NCI-H128 (cell line): ENCODE measurements around the gene TBC1D24.
"Not testable (repeated sequence)": the region's sequence is repeated elsewhere in the genome, so short reads cannot be mapped to it uniquely, and the experiment has no call there.

Experiments used
- DNase-seq: peaks from one replicate; lab custom pipeline; 2025; ENCODE audit not compliant: unreplicated experiment; lab: John Stamatoyannopoulos, UW

Gene TBC1D24

GRCh38 chr16:2468725-2469398 lies 6.1 kb upstream of the TBC1D24 start:
- peak; percentile 58 for DNase-seq

GRCh38 chr16:2469399-2470233 lies 5.3 kb upstream of the TBC1D24 start:
- DNase-seq, result no peak

DNA sequence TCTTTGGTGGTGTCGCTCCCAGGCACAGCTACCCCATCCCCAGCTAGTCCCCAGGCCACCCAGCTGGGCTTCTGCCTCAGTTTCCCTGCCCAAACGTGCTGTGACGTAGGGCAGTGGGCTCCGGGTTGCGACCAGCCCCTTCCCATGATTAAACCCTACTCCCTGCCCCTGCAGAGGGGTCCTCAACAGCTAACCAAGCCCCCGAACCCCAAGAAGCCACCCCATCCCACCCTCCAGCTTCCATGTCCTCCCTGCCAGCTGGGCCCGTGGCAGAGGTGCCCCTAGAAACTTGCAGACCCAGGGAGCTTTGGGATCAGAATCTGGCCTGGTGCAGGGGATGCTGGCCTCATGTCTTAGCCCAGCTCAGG lies 4.7 kb upstream of the TBC1D24 start:
- no peak for DNase-seq

- no peak for DNase-seq
Measured at GRCh38 chr16:2470603-2471015, 4.3 kb upstream of the TBC1D24 start.

DNA sequence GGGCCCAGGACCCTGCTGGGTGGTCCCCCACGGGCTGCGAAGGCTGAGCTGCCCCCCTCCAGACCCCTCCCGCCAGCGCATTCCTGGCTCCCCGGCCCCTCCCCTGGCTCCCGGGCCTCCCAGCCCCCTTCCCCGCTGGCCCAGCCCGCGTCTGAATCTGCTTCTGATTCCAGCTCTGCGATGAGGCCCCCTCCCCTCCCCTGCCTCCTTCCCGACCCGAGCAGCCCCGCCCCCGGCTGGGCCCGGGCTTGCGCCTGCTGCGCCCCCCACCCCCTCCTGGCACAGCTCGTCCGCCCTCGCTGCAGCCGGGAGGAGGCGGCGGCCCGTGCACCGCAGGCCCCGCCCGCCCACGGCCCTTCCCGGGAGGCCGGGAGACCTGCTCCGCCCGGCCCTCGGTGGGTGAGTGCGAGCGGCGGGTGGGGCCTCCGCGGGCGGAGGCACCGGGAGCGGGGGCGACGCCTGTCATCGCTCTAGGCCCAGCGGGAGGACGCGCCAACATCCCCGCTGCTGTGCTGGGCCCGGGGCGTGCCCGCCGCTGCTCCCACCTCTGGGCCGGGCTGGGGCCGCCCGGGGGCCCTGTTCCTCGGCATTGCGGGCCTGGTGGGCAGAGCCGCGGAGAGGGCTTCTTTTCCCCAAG lies 3.8 kb upstream of the TBC1D24 start, which contains the start of gene NTN3:
Gene NTN3, plus strand, starts transcription at position 282 of the 637 bp plus-strand sequence. CDS start 405 bp downstream, outside the sequence.
- no peak for DNase-seq

DNA sequence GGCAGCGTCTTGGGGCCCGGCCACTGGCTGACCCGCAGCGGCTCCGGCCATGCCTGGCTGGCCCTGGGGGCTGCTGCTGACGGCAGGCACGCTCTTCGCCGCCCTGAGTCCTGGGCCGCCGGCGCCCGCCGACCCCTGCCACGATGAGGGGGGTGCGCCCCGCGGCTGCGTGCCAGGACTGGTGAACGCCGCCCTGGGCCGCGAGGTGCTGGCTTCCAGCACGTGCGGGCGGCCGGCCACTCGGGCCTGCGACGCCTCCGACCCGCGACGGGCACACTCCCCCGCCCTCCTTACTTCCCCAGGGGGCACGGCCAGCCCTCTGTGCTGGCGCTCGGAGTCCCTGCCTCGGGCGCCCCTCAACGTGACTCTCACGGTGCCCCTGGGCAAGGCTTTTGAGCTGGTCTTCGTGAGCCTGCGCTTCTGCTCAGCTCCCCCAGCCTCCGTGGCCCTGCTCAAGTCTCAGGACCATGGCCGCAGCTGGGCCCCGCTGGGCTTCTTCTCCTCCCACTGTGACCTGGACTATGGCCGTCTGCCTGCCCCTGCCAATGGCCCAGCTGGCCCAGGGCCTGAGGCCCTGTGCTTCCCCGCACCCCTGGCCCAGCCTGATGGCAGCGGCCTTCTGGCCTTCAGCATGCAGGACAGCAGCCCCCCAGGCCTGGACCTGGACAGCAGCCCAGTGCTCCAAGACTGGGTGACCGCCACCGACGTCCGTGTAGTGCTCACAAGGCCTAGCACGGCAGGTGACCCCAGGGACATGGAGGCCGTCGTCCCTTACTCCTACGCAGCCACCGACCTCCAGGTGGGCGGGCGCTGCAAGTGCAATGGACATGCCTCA lies 3.1 kb upstream of the TBC1D24 start:
- DNase-seq, result no peak

- no peak for DNase-seq
Measured at GRCh38 chr16:2472488-2472864, 2.5 kb upstream of the TBC1D24 start.

GRCh38 chr16:2472885-2473445 lies 2.0 kb upstream of the TBC1D24 start:
- DNase-seq, result no peak

DNA sequence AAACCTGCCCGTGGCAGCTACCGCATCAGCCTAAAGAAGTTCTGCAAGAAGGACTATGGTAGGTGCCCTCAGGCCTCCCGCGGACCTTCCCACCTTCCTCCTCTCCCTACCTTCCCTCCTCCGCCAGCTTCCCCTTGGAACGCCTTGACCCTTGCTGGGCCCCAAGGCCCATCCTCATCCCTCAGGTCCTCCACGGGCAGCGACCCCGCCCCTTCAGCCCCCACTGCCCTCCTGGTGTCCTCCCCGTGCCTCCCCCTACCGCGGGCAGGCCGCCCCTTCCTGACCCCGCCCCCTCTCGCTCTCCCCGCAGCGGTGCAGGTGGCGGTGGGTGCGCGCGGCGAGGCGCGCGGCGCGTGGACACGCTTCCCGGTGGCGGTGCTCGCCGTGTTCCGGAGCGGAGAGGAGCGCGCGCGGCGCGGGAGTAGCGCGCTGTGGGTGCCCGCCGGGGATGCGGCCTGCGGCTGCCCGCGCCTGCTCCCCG lies 1.4 kb upstream of the TBC1D24 start:
- no peak for DNase-seq

GRCh38 chr16:2473999-2474876 lies 689 bp upstream of the TBC1D24 start:
- no peak for DNase-seq

- DNase-seq, result no peak
Measured at GRCh38 chr16:2475413-2476344, 752 bp downstream of the TBC1D24 start.

- DNase-seq, result no peak
Measured at GRCh38 chr16:2476345-2476720, 1.4 kb downstream of the TBC1D24 start.

- no peak for DNase-seq
Measured at GRCh38 chr16:2476741-2477140, 1.8 kb downstream of the TBC1D24 start.

DNA sequence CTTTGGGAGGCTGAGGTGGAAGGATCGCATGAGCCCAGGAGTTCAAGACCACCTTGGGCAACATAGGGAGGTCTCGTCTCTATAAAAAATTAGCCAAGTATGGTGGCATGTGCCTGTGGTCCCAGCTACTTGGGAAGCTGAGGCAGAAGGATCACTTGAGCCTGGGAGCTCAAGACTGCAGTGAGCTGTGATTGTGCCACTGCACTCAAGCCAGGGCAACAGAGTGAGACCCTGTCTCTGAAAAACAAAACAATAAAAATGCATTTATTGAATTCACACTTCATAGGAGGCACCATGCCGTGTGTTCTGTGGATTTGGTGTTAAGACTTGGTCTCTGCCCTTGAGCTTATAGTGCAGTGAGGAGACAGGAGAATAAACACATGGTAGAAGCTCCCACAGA lies 2.4 kb downstream of the TBC1D24 start:
- DNase-seq, result no peak

GRCh38 chr16:2478279-2478678 lies 3.4 kb downstream of the TBC1D24 start:
- DNase-seq, result no peak

GRCh38 chr16:2479996-2480395 lies 5.1 kb downstream of the TBC1D24 start:
- not testable (repeated sequence) for DNase-seq

DNA sequence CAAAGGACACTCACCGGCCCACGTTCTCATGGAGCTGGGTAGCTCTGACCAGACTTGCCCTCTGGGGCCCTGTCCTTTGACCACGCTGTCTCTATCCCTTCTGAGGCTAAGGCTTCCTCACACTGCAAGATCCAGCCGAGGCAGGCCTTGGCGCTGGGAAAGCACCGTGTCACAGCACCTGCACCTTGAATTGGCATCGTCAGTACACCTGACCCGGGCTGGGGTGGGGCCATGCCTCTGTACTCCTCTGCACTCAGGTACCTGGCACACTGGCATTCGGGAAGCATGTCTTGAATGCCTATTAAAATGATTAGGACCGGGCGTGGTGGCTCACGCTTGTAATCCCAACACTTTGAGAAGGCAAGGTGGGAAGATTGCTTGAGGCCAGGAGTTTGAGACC lies 6.0 kb downstream of the TBC1D24 start:
- no peak for DNase-seq

- no peak for DNase-seq
Measured at GRCh38 chr16:2481676-2482075, 6.7 kb downstream of the TBC1D24 start.

DNA sequence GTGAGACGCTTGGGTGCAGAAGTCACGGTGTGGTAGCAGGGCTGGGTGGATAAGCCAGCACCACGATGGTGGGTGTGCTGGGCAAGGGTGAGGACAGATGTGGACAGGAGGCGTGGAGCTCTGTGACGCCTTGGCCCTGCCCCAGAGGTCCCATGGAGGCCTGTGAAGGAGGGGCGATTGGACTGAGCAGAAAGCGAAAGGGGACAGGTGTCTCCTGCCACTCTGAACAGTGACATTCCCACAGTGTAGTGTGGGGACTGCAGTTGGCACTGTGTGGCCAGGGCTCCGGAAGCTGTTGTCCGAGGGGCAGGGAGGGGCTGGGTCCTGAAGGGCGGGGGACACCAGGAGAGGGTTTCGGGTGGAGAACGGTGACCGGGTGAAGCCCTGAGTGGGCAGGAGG lies 7.3 kb downstream of the TBC1D24 start:
- DNase-seq, result no peak
